ENCODE results near the gene PARD3.
"Not testable (repeated sequence)": the region's sequence is repeated elsewhere in the genome, so short reads cannot be mapped to it uniquely, and the experiment has no call there.

Gene PARD3

GRCh38 chr10:34759837-34760215 lies 55.3 kb downstream of the PARD3 start:
- no peaks in the 10 kb centered on the region for H3K36me3 ChIP-seq
- no peak overlapping the region for H3K4me3 ChIP-seq
- no peak for TF ChIP-seq CTCF (IDR thresholded peaks at IDR 0.05)
- no peaks in the 10 kb centered on the region for H3K9me3 ChIP-seq
- H3K4me1 ChIP-seq: peaks cover 0 to 26% (median 13%) of the 10 kb centered on the region in 4 donors
- no peak overlapping the region for H3K27ac ChIP-seq
- no peaks in the 10 kb centered on the region for H3K27me3 ChIP-seq
- intact Hi-C loops (cut with DNase I; ENCODE audit: low total_unique reads): no loop called here
- no peak for DNase-seq

- Histone ChIP-seq H3K9me3 (no peaks in the 10 kb centered on the region), H3K4me3 (no peak overlapping the region), H3K27me3 (no peaks in the 10 kb centered on the region), H3K27ac (no peak overlapping the region), H3K4me1 (peaks cover 0 to 31% (median 17%) of the 10 kb centered on the region in 4 donors), H3K36me3 (no peaks in the 10 kb centered on the region)
- intact Hi-C loops (cut with DNase I; ENCODE audit: low total_unique reads): no loop called here
- TF ChIP-seq CTCF (IDR thresholded peaks at IDR 0.05): no peak
- no peak for DNase-seq
Measured at GRCh38 chr10:34759161-34759836, 55.8 kb downstream of the PARD3 start.

GRCh38 chr10:34758447-34758996 lies 56.6 kb downstream of the PARD3 start:
- Histone ChIP-seq H3K27me3 (no peaks in the 10 kb centered on the region), H3K4me3 (no peak overlapping the region), H3K4me1 (peaks cover 0 to 39% (median 22%) of the 10 kb centered on the region in 4 donors), H3K36me3 (no peaks in the 10 kb centered on the region), H3K9me3 (no peaks in the 10 kb centered on the region), H3K27ac (no peak overlapping the region)
- no peak for TF ChIP-seq CTCF (IDR thresholded peaks at IDR 0.05)
- intact Hi-C loops (cut with DNase I; ENCODE audit: low total_unique reads): no loop called here
- DNase-seq: no peak

- DNase-seq: no peak
- Histone ChIP-seq H3K27ac (no peak overlapping the region), H3K4me3 (no peak overlapping the region), H3K36me3 (no peaks in the 10 kb centered on the region), H3K4me1 (peaks cover 0 to 44% (median 26%) of the 10 kb centered on the region in 4 donors), H3K9me3 (no peaks in the 10 kb centered on the region), H3K27me3 (no peaks in the 10 kb centered on the region)
- intact Hi-C loops (cut with DNase I; ENCODE audit: low total_unique reads): no loop called here
- TF ChIP-seq CTCF (IDR thresholded peaks at IDR 0.05): no peak
Measured at GRCh38 chr10:34757933-34758332, 57.2 kb downstream of the PARD3 start.

- intact Hi-C loops (cut with DNase I; ENCODE audit: low total_unique reads); H3K4me3 ChIP-seq; H3K27ac ChIP-seq; H3K36me3 ChIP-seq; H3K27me3 ChIP-seq; DNase-seq; H3K9me3 ChIP-seq: not testable (repeated sequence)
- peaks cover 0 to 48% (median 26%) of the 10 kb centered on the region in 4 donors for H3K4me1 ChIP-seq
Measured at GRCh38 chr10:34757181-34757580, 57.9 kb downstream of the PARD3 start.

GRCh38 chr10:34756584-34756983 lies 58.5 kb downstream of the PARD3 start:
- no peaks in the 10 kb centered on the region for H3K36me3 ChIP-seq
- H3K27me3 ChIP-seq: no peaks in the 10 kb centered on the region
- intact Hi-C loops (cut with DNase I; ENCODE audit: low total_unique reads): no loop called here
- no peak overlapping the region for H3K27ac ChIP-seq
- no peak for TF ChIP-seq CTCF (IDR thresholded peaks at IDR 0.05)
- H3K4me1 ChIP-seq: peaks cover 0 to 48% (median 26%) of the 10 kb centered on the region in 4 donors
- no peak overlapping the region for H3K4me3 ChIP-seq
- no peaks in the 10 kb centered on the region for H3K9me3 ChIP-seq
- no peak for DNase-seq
